Measurements from ENCODE around the gene AK3. TPM values are rescaled to one million over a fixed set of nuclear protein-coding genes. Genes with fewer than 3 reads are reported as not detected.
A peak's percentile ranks its signal among the peaks of the same experiment; 100 is the strongest.

AK3 gene
- total and polyA plus RNA-seq, 2 experiments from 2014 or later, result 105 to 114 TPM

- Histone ChIP-seq H3K27ac (peak within 1 kb of the TSS; percentile 95), H3K36me3 (no peaks in the 10 kb centered on the region), H3K9me3 (ENCODE audit: low read depth) (no peaks in the 10 kb centered on the region), H3K4me1 (ENCODE audit: low read depth) (peaks cover 19% of the 10 kb centered on the region), H3K4me3 (peak within 1 kb of the TSS; percentile 48), H3K27me3 (no peaks in the 10 kb centered on the region)
- peak; percentile 67 for TF ChIP-seq CTCF (IDR thresholded peaks at IDR 0.05; ENCODE audit: low read depth, low read length)
- peak; percentile 97 for DNase-seq (ENCODE audit: low read depth in 1 of 2, low spot score in 1 of 2)
Measured at GRCh38 chr9:4679268-4680172, 61.5 kb downstream of the AK3 start, which contains the start of gene CDC37L1. Gene CDC37L1, plus strand, starts transcription at chr9:4679569. Its CDS starts 199 bp downstream, at chr9:4679768.

- no peak for TF ChIP-seq CTCF (IDR thresholded peaks at IDR 0.05; ENCODE audit: low read depth, low read length)
- Histone ChIP-seq H3K9me3 (ENCODE audit: low read depth) (no peaks in the 10 kb centered on the region), H3K27ac (peak overlapping the region; percentile 95), H3K36me3 (no peaks in the 10 kb centered on the region), H3K4me3 (peak overlapping the region; percentile 48), H3K27me3 (no peaks in the 10 kb centered on the region), H3K4me1 (ENCODE audit: low read depth) (peaks cover 19% of the 10 kb centered on the region)
- peak; percentile 17 to 52 for DNase-seq (ENCODE audit: low read depth in 1 of 2, low spot score in 1 of 2)
Measured at GRCh38 chr9:4678679-4679267, 62.2 kb downstream of the AK3 start.

- TF ChIP-seq CTCF (IDR thresholded peaks at IDR 0.05; ENCODE audit: low read depth, low read length), result no peak
- no peak for DNase-seq (ENCODE audit: low read depth in 1 of 2, low spot score in 1 of 2)
- Histone ChIP-seq H3K27ac (peak overlapping the region; percentile 95), H3K36me3 (no peaks in the 10 kb centered on the region), H3K27me3 (no peaks in the 10 kb centered on the region), H3K4me3 (no peak overlapping the region), H3K9me3 (ENCODE audit: low read depth) (no peaks in the 10 kb centered on the region), H3K4me1 (ENCODE audit: low read depth) (peaks cover 19% of the 10 kb centered on the region)
Measured at GRCh38 chr9:4677392-4677791, 63.6 kb downstream of the AK3 start.

- TF ChIP-seq CTCF (IDR thresholded peaks at IDR 0.05; ENCODE audit: low read depth, low read length), result no peak
- H3K9me3 ChIP-seq (ENCODE audit: low read depth), result no peaks in the 10 kb centered on the region
- H3K4me1 ChIP-seq (ENCODE audit: low read depth), result peaks cover 6% of the 10 kb centered on the region
- no peaks in the 10 kb centered on the region for H3K27me3 ChIP-seq
- no peak overlapping the region for H3K4me3 ChIP-seq
- no peaks in the 10 kb centered on the region for H3K36me3 ChIP-seq
- H3K27ac ChIP-seq, result no peak overlapping the region
- DNase-seq (ENCODE audit: low read depth in 1 of 2, low spot score in 1 of 2), result peak in 1 of 2 donors; percentile 65
Measured at GRCh38 chr9:4674783-4675182, 66.2 kb downstream of the AK3 start.

- H3K36me3 ChIP-seq, result no peaks in the 10 kb centered on the region
- no peaks in the 10 kb centered on the region for H3K4me1 ChIP-seq (ENCODE audit: low read depth)
- H3K4me3 ChIP-seq, result no peak overlapping the region
- no peaks in the 10 kb centered on the region for H3K9me3 ChIP-seq (ENCODE audit: low read depth)
- no peak for DNase-seq (ENCODE audit: low read depth in 1 of 2, low spot score in 1 of 2)
- H3K27ac ChIP-seq, result no peak overlapping the region
- peaks cover 7% of the 10 kb centered on the region for H3K27me3 ChIP-seq
- no peak for TF ChIP-seq CTCF (IDR thresholded peaks at IDR 0.05; ENCODE audit: low read depth, low read length)
Measured at GRCh38 chr9:4671737-4672136, 69.3 kb downstream of the AK3 start.

Data from cardiac muscle cell (in vitro differentiated cells and primary cell).